ENCODE data around the gene HDAC11.
"Not testable (repeated sequence)": the region's sequence is repeated elsewhere in the genome, so short reads cannot be mapped to it uniquely, and the experiment has no call there.

HDAC11 gene

GRCh38 chr3:13492976-13493866 is 13.1 kb downstream of the HDAC11 start:
- DNase-seq (ENCODE audit: low spot score): no peak

GRCh38 chr3:13493867-13494441 is 13.8 kb downstream of the HDAC11 start:
- DNase-seq (ENCODE audit: low spot score): no peak

- peak; percentile 38 for DNase-seq (ENCODE audit: low spot score)
Observed at GRCh38 chr3:13494463-13495350, 14.6 kb downstream of the HDAC11 start.

GRCh38 chr3:13495351-13495813 is 15.3 kb downstream of the HDAC11 start:
- no peak for DNase-seq (ENCODE audit: low spot score)

- peak; percentile 74 for DNase-seq (ENCODE audit: low spot score)
Observed at GRCh38 chr3:13495921-13496723, 16.0 kb downstream of the HDAC11 start.

- no peak for DNase-seq (ENCODE audit: low spot score)
Observed at GRCh38 chr3:13496879-13497278, 16.8 kb downstream of the HDAC11 start.

GRCh38 chr3:13497386-13497785 is 17.3 kb downstream of the HDAC11 start:
- no peak for DNase-seq (ENCODE audit: low spot score)

- no peak for DNase-seq (ENCODE audit: low spot score)
Observed at GRCh38 chr3:13498354-13499060, 18.4 kb downstream of the HDAC11 start.

GRCh38 chr3:13499246-13499645 is 19.1 kb downstream of the HDAC11 start:
- not testable (repeated sequence) for DNase-seq (ENCODE audit: low spot score)

GRCh38 chr3:13500133-13500885 is 20.2 kb downstream of the HDAC11 start:
- no peak for DNase-seq (ENCODE audit: low spot score)

GRCh38 chr3:13501056-13501455 is 20.9 kb downstream of the HDAC11 start:
- DNase-seq (ENCODE audit: low spot score): no peak

GRCh38 chr3:13501521-13501920 is 21.4 kb downstream of the HDAC11 start:
- no peak for DNase-seq (ENCODE audit: low spot score)

- no peak for DNase-seq (ENCODE audit: low spot score)
Observed at GRCh38 chr3:13501958-13502790, 22.1 kb downstream of the HDAC11 start.

- no peak for DNase-seq (ENCODE audit: low spot score)
Observed at GRCh38 chr3:13502791-13503060, 22.6 kb downstream of the HDAC11 start.

GRCh38 chr3:13504161-13504831 is 24.2 kb downstream of the HDAC11 start:
- no peak for DNase-seq (ENCODE audit: low spot score)

- DNase-seq (ENCODE audit: low spot score): no peak
Observed at GRCh38 chr3:13505147-13506130, 25.3 kb downstream of the HDAC11 start.

GRCh38 chr3:13506239-13506638 is 26.1 kb downstream of the HDAC11 start:
- no peak for DNase-seq (ENCODE audit: low spot score)
